Measurements from ENCODE around the gene ZBTB38.

The ZBTB38 gene

DNA sequence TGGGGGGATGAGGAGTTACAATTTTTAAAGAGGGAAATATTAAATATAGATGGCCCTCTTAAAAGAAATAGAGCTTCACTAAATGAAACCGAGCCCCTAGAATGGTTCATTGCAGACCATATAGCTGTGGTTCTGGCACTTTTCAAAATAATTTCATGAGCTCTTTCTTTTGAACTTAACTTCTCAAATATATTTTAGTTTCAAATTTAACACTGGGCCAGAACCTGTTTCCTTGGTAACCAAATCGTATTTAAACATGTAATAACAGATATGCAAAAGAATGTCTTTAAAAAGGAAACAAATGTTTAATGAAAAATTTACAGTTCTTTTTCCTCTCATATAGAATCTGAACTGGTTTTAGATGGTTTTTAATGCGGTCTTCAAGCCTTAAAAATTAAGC is 20.1 kb downstream of the ZBTB38 start:
- no peak for DNase-seq (ENCODE audit: low read depth)

DNA sequence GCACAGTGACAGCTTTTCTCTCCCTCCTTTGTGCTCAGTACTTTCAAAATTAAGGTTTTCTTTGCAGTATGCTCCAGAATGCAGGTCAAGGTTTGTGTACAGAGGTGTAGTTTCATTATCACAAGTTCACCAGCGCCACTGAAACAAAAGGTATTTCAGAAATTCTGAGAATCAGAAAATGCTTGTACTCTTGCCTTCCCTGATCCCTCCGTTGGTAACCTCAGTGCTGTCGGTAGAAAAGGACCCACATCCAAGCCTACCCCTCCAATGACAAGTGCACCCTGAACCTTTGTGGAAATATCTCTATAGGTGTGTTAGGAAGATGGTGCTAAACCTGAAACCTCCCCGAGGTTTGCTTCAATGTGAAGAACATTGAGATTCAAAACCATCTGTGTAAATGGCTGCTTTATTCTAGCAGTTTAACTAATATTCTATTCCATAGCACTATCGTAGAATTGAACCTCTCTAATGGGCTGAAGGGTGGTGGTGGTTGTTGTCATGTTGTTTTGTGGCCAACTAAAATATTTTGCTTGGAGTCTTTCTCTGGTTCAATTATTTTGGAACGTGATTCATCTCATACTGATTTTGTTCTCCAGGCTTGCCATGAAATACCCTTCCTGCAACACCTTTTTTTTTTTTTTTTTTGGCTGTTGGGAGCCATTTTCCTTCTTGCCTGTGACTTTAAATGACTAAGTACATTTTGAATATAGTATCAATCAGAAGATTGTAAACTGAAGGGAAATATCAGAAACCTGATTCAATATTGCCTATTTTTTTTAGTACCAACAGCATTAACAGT is 20.7 kb downstream of the ZBTB38 start:
- DNase-seq (ENCODE audit: low read depth): no peak

DNA sequence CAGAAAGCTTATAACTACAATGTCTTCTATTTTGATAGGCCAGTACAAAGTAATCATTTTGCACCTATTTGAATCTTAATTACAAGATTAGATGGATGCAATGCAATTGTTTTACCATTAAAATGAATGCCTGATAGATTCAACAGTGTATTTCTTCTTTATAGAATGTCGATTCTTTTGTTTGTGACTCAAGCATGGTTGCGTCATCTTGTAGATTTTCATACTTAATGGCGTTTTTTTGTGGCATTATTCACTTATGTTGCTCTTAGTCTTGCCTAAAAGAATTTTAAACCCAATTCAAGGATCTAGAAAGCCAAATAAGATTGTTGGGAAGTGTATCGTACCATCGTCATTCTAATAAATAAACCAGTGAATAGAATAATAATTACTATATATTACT is 21.4 kb downstream of the ZBTB38 start:
- DNase-seq (ENCODE audit: low read depth): peak; percentile 59

DNA sequence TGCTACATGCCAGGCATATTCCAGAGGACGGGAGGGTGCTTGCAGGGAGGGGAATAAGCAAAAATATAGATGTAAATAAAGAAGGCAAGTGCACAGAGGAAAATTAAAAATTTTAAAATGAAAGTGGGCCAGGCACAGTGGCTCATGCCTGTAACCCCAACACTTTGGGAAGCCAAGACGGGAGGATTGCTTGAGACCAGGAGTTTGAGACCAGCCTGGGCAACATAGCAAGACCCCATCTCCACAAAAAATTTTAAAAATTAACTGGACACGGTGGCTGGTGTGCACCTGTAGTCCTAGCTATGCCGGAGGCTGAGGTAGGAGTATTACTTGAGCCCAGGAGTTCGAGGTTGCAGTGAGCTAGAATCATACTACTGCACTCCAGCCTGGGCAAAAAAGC is 22.4 kb downstream of the ZBTB38 start:
- no peak for DNase-seq (ENCODE audit: low read depth)

DNA sequence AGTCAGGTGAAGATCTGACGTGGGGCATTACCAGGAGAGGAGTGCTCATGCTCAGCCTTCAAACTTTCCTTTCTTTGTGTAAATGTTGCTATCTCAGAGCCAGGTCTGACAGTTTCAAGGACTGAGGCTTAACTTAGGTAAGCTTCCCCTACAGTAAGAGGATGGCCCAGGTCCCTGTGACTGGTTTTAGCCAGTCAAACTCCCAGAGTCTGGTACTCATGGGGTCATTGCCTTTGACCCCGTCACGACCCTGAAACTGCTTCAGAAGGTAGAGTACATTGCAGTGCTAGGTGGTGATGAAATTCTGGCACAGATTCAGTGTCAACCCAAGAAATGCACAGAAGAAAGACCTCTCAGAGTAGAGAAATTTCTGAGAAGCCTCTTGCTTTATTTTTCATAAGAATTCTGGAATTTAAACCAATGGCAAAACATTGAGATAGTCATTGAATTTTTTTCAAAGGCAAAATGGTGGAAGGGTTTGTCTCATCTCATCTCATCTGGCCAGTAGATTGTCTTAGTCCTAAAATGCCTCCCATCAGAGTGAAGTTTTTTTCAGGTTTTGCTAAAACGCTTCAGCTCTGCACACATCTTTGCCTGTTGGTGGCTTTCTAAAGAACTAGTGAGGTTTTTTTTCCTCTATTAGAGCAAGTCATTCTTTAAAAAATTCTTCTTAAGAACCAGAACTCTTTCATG is 23.1 kb downstream of the ZBTB38 start:
- no peak for DNase-seq (ENCODE audit: low read depth)

DNA sequence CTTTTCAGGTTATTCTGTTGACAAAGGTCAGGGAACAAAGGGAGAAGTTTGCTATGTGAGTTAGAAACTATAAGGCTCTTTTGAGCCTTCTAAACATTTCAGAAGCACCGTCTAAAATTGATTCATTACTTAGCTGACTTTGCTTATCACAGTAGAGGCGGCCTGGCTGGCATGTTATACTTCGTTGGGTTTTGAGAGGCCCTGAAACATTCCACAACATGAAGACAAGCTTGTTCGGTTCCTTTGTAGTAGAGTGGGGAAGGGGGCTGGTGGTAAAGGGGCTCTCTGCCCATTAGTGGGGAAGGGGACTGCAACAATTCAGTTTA is 23.6 kb downstream of the ZBTB38 start:
- no peak for DNase-seq (ENCODE audit: low read depth)

DNA sequence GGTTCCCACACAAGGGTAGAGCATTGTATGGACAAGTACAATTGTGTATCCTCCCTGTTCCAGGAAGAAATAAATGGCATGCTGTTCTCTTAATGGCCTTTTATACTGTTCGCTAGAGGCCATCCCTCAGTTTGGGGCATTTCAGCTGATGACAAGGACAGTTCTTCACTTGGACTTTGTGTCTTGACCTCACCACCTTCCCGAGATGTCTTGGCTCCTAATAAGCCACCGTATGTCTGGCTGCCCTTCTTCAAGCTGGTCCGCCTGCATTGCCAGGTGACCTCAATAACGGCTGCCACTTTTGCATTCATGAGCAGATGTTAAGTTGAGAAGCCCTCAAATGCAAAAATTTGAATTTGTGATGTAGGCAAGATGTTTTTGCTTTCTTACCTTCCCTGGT is 24.1 kb downstream of the ZBTB38 start:
- no peak for DNase-seq (ENCODE audit: low read depth)

DNA sequence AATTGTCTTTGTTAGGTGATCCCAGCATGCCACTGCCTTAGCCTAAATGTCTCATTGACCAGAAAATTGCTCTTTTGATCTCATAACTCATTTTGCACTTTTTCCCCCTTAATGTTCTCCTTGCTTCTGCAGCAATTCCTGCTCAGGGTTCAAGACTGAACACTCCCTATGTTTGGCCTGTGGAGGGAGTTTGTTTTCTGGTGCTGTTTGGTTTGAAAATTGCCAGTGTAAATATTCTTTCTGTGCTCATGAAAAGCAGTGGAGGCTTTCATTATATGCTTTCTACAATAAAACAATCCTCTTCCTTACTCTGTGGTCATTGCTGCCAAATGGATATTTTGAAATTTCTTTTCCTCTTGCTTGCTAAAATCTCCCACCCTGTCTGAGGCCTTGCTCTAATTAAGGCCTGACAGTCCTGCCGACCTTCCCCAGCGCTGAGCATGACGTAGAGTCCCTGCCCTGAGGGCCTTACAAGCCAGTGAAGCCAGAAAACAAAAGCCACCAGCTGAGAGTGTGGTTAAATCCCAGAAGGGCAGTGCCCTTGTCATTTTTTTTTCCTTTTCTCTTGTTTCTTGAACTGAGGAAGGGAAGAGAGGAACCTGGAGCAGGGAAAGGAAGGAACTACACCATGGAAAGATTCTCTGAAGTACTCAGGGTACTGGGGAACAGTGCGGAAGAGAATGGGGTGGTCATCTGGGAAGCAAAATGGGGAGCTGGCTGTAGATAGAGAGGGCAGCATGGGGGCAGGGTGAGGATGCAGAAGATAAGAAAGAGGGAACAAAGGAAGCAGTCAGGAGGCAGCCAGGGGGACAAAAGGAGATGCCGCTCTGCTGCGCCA is 24.8 kb downstream of the ZBTB38 start:
- no peak for DNase-seq (ENCODE audit: low read depth)

DNA sequence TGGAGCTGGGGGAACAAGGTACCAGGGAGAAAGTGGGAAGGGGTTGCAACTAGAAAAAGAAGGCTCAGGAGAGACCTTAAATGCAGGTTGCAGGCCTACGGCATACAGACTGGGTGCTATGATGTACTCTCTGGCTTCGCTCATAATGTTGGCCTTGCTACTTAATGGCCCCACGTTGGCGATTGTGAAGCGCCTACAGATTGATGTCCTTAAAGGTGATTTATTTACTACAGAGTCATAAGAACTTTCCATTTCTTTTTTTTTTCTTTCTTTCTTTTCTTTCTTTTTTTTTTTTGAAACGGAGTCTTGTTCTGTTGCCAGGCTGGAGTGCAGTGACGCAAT is 25.4 kb downstream of the ZBTB38 start:
- DNase-seq (ENCODE audit: low read depth): no peak

DNA sequence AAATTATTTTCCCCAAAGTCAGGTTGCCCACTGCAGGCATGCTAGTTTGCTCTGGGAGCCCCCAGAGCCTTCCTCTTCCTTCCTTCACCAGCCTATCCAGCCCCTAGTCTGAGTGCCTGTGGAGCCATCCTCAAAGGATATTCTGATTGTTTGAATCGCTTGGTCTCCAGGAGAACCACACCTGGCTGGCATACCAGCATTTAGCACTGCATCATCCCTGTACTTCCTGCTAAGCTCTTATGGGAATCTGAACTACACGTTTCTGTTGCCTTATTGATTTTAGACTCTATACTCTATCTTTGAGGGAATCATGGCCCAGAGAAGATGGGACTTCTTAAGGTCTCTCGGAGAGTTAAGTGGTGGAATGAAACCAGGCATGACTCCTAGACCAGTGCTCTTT is 26.3 kb downstream of the ZBTB38 start:
- no peak for DNase-seq (ENCODE audit: low read depth)

DNA sequence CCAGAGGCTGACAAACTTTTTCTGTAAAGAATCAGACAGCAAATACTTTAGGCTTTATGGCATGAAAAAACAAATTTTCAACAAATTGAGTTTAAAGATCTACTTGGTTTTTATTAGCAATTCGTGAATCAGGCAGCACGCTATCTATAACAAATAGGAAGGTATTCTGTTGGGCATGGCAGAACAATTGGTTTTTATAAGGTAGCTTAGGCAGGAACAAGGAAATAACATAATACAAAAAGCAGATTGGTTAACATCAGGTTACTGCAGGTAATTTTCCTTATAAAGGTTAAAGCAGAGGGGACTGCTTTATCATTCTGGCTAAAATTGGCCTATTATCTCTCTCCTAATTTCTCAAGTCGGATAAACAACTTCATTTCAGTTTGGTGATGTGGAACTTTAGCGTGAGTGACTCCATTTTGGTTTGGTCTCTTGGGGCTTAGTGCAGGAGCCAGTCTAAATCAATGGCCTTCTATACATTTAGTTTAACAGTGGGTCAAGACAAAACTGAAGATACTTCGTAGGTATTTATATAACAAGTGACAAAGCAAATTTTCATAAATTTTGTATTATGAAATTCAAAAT is 26.8 kb downstream of the ZBTB38 start:
- no peak for DNase-seq (ENCODE audit: low read depth)

DNA sequence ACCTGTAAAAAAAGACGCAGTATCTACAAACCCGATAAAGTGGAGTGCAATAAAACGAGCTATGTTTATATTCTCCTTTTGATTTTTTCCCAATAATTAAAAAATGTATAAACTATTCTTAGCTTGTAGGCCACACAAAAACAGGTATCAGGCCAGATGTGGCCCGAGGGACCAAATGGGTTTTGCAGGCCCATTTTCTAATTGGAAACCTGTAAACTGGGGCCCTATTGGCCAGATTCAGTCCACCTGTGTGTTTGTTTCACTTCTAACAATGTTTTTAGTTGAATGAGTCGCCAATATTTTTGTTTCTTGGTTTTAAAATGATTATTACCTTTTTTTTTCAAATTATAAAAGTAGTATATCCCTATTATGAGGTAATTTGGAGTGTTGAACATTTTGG is 29.7 kb downstream of the ZBTB38 start:
- no peak for DNase-seq (ENCODE audit: low read depth)

DNA sequence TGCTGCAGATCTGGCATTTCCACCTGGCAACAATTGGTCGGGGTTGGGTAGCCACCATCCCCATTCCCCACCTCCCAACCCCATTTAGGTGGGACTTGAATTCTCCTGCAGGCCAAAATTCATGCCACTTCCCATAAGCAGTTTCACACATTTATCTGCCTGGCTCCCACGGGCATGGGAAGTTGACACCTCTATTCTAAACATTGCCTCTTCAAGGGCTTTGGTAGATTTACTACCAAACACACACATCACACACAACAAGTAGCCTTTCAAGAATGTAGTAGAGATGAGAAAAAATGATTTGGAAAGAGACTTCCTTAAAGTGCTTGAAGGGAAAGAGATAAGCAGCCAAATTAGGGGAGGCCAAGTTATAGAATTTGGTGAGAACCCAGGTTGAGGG is 30.9 kb downstream of the ZBTB38 start:
- DNase-seq (ENCODE audit: low read depth): no peak

DNA sequence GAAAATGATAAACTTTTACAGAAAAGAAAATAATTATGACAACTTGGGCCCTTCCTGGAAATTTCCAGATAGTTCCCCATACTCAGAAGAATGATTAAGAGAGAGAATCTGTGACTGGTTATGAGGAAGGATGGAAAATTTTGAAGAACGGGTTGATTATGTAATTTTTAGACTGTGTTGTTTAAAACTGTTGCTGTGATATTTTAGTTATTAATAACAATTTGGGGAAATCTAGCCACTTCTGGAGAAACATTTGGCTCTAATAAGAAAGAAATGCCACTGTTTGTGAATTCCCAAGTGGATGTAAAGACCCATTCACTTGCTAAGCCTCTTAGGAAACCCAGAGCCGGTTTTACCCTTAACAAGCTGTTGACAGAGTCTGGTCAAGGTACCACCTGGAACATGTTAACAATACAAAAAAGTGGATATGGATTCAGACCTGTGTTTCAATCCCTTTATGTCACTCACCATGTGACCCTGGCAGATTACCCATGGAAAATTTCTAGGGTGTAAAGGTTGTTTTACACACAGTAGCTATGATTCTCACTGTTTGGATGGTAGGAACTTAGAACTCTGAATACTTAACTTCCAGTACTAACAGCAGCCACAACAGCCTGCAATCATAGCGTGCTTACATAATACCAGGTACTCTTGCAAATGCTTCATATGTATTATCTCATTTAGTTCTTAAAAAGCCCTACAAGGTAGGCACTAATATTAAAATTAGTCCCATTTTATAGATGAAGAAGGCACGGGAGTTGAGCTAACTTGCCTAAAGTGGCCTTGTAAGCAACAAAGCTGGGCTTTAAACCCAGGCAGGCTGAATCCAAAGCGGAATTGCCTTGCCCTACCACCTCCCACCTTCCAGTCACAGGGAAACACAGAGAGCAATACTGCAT is 32.0 kb downstream of the ZBTB38 start:
- no peak for DNase-seq (ENCODE audit: low read depth)

DNA sequence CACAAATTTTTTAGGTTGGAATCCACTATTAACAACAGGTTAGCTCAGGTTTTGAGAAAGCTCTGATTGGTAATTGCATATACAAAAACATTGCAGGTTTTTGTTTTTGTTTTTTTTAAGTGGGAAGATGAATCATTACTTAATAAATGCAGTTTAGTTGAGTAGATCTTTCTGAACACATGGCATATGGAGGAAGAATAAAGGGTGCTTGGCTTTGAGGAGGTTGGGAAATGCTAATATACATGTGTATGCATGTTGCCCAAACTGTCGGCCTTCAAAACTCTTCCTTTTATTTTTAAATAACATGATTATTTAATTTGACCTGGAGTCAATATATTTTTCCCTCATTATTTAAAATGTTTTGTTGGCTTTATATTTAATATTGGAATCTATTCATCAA is 32.8 kb downstream of the ZBTB38 start:
- no peak for DNase-seq (ENCODE audit: low read depth)

DNA sequence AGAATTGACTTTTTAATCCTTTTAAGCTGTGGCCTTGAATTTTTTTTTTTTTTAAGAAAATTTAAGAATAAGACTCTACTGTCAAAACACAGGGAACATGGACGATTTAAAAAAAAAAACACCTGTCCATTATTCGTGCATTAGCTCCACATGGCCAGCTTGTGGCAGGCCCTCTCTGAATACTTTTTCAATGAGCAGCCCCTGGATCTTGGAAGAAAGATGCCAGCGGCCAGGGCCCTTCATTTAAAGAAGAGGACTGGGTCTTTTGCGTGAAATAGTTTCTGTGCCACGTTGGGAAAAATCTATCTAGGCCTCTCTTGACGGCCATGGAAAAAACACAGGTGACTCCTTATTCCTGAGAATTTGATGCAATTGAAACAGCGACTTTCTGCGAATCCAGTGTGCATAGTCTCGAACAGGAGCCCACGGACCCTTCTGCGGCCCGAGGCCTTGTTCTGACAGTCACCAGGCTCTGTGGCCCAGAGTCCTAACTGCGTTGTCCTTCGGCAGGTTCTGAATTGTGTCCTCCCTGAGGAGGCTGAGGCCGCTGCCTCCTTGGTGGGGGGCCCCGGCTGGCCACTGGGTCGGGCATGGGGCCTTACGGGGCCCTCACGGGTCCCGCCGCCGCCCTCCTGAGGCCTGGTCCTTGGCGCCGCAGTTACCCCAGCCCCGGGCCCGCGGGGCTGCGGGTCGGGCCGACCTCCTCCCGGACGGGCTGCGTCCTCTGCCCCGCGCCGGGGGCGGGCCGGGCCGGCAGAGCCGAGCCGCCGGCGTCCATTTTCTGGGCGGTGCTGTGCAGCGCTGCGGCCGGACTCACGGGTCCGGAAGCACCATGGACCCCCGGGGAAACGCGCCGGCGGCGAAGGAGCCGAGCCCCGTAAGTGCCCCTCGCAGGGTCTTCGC is 33.5 kb downstream of the ZBTB38 start:
- DNase-seq (ENCODE audit: low read depth): peak; percentile 59

DNA sequence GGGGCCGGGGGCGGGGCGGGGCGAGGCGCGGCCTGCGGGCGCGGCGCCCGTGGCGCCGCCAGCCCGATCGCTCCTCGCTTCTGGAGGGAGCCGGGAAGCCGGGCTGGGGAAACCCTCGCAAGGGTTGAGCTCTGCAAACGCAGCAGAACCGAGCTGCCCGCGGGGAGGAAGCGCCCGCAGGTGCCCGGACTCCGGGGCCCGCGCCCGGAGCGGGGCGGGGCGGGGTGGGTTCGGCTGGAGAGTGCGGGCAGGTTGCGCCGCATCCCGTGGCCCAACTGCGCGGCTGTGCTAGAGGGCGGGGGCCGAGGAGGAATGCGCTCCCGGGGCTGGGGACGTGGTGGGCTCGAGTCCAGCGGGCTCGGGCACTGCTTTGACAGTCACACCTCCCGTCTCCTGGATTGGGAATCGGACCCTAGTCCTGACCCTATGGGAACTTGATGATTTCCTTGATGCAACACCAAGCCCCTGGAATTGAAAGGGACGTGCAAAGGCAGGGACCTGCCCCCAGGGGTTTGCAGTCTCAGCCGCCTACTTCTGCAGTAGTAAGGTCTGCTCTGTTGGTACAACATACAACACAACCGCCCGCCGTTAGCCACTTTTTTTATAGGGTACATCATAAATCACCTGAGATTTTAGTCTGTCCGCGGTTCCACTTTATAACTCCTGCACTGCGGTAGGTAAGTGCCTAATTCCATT is 34.3 kb downstream of the ZBTB38 start:
- DNase-seq (ENCODE audit: low read depth): peak; percentile 87

DNA sequence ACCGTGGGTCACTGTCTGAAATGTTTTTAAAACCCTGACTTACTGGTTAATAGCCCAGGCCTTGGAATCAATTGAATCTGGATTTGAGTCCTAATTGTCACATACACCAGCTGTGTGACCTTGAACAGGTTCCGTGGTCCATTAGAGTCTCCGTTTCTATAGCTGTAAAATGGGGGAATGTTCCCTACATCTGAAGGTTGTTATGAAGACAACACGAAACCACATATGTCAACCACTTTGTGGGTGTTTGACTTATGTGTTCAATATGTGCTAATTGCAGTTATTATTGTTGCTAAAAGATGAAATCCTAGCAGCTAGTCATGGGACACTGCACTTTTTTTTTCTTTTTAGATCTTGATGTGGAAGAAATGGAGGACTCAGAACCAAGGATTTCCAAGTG is 35.3 kb downstream of the ZBTB38 start:
- no peak for DNase-seq (ENCODE audit: low read depth)

DNA sequence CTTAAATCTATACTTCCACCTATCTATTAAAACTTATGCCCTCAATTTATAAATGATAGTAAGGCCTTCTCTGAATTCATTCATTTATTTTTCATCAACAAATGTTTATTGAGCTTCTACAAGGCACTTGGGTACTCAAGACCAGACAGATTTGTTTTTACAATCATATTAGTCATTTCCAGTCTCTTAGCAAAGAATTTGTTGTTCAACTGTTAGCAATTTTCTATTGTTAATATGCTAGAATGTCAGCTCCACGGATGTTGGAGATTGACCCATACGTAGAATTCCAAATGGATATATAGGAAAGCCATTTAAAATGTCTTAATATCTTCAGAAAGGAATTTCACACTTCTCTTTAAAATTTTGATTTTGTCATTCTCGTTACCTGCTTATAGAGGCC is 36.7 kb downstream of the ZBTB38 start:
- peak; percentile 93 for DNase-seq (ENCODE audit: low read depth)

DNA sequence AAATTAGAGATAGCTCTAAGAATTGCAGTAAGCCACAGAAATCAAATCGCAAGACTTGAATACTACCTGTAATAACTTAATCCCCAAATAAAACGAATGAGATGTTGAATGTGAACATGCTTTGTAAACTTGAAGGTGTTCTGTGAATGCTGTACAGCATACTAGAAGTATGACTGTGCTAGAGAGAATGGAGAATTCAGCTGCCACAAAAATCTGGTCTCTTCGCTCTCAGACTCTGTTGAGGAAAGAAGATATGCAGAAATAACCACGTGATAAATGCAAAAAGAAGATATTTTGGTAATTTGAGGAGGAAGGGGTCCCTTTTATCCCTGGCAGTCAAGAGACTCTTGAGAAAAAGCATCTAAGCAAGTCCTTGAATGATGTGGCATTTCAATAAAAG is 37.3 kb downstream of the ZBTB38 start:
- peak; percentile 57 for DNase-seq (ENCODE audit: low read depth)
